Muscle layer of duodenum (tissue), 2 donors: ENCODE data around the gene SMIM38.

ENCODE experiments used
- H3K27ac ChIP-seq: one replicate; pipeline ENCODE4 v1.7.0; 2013; ENCODE audit warnings: mild to moderate bottlenecking, low read length
- H3K27me3 ChIP-seq: one replicate; pipeline ENCODE4 v1.7.0; 2013; ENCODE audit warnings: low read depth, mild to moderate bottlenecking, control low read depth, low read length
- H3K36me3 ChIP-seq, 2 donors: one replicate each; pipeline ENCODE4 v1.7.0; 2013; ENCODE audit warnings: low read length in 2 of 2, control low read depth in 1 of 2, mild to moderate bottlenecking in 1 of 2; ENCODE audit not compliant: insufficient read depth in 2 of 2, control insufficient read depth in 1 of 2
- H3K4me1 ChIP-seq, 2 donors: one replicate each; pipeline ENCODE4 v1.7.0; 2013; ENCODE audit warnings: low read length in 2 of 2, mild to moderate bottlenecking in 2 of 2, control low read depth in 1 of 2, moderate library complexity in 1 of 2; ENCODE audit not compliant: insufficient read depth in 2 of 2, control insufficient read depth in 1 of 2
- H3K4me3 ChIP-seq, 2 donors: one replicate each; pipeline ENCODE4 v1.7.0; 2013; ENCODE audit warnings: low read length in 2 of 2, low read depth in 1 of 2, mild to moderate bottlenecking in 1 of 2
- H3K9me3 ChIP-seq, 2 donors: one replicate each; pipeline ENCODE4 v1.7.0; 2013; ENCODE audit warnings: low read length in 2 of 2, control low read depth in 1 of 2, mild to moderate bottlenecking in 1 of 2; ENCODE audit not compliant: control insufficient read depth in 1 of 2
- donor health status: healthy.

SMIM38 gene

DNA sequence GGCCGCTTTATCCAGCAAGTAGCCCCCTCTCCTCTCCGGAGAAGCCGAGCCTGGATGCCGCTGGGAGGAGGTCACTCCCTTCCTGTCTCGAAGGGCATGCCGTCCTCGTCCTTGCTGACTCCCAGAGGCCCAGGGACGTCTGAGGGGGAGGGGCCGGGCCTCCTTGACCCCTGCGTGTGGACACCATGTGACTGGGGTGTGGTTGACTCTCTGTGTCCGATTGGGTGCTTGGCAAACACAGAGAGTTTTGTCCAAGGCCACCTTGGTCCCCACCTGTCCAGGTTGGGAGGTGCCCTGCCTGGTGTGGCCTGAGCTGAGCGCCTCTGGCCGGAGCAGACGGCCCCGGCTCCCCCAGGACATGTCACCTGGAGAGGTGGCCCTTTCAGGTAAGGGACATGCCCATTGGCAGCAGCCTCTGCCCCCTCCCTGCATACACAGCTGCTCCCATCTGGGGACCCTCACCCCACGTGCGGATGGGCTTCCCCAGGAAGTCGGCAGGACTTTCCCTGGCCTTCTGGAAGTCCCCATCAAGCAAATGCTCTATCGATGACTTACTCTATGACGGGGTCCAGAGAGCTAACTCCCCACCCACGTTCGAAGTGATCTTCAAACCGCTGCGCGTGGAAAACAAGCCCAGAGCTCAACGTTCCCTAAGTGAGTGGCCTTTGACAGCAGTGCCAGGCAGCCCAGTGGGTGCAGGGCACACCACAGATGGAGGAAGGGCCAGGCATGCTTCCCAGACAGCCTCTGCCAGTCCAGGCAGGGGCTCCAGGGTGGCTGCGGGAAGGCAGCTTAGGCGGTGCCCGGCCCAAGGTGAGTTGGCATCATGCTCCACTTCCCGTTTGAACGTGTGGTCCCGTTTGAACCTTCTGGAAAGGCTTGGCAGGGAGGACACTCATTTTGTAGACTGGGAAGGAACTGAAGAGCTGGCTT, at the start of gene SMIM38:
SMIM38 (plus strand) TSS at position 634 of the 933 bp plus-strand sequence. CDS start 1,912 bp downstream, outside the sequence.
- Histone ChIP-seq H3K4me1 (peaks cover 0 to 20% of the 10 kb centered on the region in 2 donors), H3K4me3 (no peak within 1 kb of the TSS), H3K27ac (no peak within 1 kb of the TSS)

DNA sequence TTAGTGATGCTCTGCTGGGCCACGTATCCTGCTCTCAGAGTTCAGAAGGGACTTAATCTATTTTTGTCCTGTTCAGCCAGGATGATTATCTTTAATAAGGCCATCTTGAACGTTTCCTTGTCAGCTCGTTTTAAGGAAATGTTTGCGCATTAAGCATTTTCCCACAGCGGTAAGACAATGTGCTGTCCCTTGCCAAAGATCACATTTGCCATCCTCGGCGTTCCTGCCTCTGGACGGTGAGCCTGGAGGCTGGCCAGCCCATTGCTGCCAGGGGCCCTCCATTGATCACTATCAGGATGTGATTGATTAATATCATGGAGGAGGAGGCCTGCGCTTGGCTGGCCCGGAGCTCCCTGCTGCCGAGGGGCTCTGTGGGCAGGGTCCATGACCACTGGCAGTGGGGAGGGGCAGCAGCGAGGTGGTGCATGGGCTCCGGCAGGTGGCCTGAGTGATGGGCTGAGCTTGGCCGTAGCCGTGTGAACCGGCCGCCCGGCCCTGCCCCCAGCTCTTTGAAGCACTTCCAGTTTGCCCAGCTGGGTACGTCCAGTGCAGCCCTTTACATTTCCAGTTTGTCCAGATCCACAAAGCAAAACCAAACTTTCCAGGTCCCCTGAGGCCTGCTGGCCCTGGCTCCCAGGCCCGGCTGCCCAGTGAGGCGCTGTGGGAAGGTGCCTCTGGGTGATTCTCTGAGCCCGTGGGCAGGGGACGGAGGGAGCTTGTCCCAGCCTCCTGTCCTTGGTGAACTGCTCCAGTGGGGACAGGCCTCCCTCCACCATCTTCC, 49.5 kb upstream of the SMIM38 start:
- Histone ChIP-seq H3K27ac (no peak overlapping the region), H3K9me3 (peaks cover 0 to 4% of the 10 kb centered on the region in 2 donors), H3K36me3 (peaks cover 4% of the 10 kb centered on the region in 2 donors), H3K4me3 (no peak overlapping the region), H3K4me1 (peaks cover 0 to 6% of the 10 kb centered on the region in 2 donors), H3K27me3 (no peaks in the 10 kb centered on the region)

More for the DNA sequence above, at the start of gene SMIM38:
- H3K9me3 ChIP-seq: no peaks in the 10 kb centered on the region
- no peaks in the 10 kb centered on the region for H3K36me3 ChIP-seq
- no peaks in the 10 kb centered on the region for H3K27me3 ChIP-seq

DNA sequence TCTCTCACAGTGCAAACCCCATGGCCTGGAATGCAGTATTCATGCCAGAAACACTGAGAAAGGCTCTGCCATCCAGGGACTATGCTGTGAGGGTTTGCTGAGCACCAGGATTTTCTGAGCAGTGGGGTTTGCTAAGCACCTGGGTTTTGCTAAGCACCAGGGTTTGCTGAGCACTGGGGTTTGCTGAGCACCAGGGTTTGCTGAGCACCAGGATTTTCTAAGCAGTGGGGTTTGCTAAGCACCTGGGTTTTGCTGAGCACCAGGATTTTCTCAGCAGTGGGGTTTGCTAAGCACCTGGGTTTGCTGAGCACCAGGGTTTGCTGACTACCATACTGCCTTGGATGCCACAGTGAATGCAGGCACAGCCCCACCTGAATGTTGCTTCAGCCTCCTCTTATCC, 48.3 kb upstream of the SMIM38 start:
- Histone ChIP-seq H3K9me3 (peaks cover 0 to 4% of the 10 kb centered on the region in 2 donors), H3K27me3 (no peaks in the 10 kb centered on the region), H3K4me1 (no peaks in the 10 kb centered on the region), H3K27ac (no peak overlapping the region), H3K36me3 (peaks cover 4% of the 10 kb centered on the region in 2 donors), H3K4me3 (no peak overlapping the region)

DNA sequence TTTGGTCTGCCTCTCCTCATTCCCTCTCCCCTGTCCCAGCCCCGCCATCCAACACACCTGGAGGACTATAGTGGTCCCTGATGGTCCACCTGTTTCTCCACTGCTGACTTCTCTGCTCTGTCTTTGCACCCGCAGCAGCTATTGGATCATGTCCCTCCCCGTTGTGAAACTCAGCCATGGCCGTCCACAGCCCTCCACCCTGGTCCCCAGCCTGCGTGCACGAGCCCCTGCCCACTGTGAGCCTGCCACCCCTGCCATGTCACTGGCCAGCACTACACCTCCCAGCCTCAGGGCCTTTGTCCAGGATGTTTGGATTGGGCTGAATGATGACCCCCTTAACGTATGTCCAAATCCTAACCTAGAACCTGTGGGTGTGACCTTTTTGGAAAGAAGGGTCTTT, 47.7 kb upstream of the SMIM38 start:
- H3K4me3 ChIP-seq: no peak overlapping the region
- H3K4me1 ChIP-seq: no peaks in the 10 kb centered on the region
- H3K36me3 ChIP-seq: peaks cover 4% of the 10 kb centered on the region in 2 donors
- H3K27me3 ChIP-seq: no peaks in the 10 kb centered on the region
- no peak overlapping the region for H3K27ac ChIP-seq
- H3K9me3 ChIP-seq: peaks cover 0 to 4% of the 10 kb centered on the region in 2 donors

DNA sequence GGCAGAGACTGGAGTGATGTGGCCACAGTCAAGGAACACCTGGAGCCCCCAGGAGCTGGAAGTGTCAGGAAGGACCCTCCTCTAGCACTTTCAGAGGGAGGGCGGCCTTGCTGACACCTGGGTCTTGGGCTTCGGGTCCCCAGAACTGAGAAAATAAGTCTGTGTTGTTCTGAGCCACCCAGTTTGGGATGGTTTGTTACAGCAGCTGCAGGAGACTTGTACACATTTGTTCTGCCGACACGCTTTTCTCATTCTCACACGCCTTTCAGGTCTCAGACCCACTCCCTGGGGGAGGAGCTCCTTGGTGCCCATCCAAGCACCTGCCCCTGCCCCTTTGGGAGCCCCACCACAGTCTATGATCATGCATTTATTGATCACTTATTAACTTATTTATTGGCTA, 47.2 kb upstream of the SMIM38 start:
- H3K27me3 ChIP-seq: no peaks in the 10 kb centered on the region
- H3K27ac ChIP-seq: no peak overlapping the region
- H3K9me3 ChIP-seq: peaks cover 0 to 4% of the 10 kb centered on the region in 2 donors
- no peaks in the 10 kb centered on the region for H3K4me1 ChIP-seq
- H3K36me3 ChIP-seq: peaks cover 4% of the 10 kb centered on the region in 2 donors
- no peak overlapping the region for H3K4me3 ChIP-seq

DNA sequence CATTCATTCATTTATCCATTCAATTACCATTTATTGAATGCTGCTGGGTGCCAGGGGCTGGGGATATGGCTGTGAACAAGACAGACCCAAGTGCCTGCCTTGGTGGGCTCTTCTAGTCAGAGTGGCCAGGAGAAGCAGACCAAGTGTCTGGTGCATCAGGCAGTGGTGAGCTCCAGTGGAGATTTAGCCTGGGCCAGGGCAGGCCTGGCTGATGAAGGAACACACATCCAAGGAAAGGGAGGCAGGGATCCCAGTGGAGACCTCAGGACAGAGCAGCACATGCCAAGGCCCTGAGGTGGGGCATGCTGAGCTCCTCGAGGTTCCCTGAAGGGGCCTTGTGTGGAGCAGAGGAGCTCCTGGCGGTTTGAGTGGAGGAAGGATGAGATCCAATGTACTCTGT, 46.6 kb upstream of the SMIM38 start:
- Histone ChIP-seq H3K4me3 (no peak overlapping the region), H3K36me3 (peaks cover 4% of the 10 kb centered on the region in 2 donors), H3K27me3 (no peaks in the 10 kb centered on the region), H3K9me3 (peaks cover 0 to 4% of the 10 kb centered on the region in 2 donors), H3K27ac (no peak overlapping the region), H3K4me1 (no peaks in the 10 kb centered on the region)

DNA sequence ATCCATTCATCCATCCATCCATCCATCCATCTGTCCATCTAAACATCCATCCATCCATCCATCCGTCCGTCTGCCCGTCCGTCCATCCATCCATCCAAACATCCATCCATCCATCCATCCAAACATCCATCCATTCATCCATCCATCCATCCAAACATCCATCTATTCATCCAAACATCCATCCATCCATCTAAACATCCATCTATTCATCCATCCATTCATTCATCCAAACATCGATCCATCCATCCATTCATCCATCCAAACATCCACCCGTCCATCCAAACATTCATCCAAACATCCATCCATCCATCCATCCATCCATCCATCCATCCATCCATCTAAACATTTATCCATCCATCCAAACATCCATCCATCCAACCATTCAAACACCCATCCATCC, 45.3 kb upstream of the SMIM38 start:
- Histone ChIP-seq H3K9me3 (peaks cover 0 to 4% of the 10 kb centered on the region in 2 donors), H3K4me3 (no peak overlapping the region), H3K27me3 (no peaks in the 10 kb centered on the region), H3K4me1 (no peaks in the 10 kb centered on the region), H3K36me3 (peaks cover 4% of the 10 kb centered on the region in 2 donors), H3K27ac (no peak overlapping the region)

DNA sequence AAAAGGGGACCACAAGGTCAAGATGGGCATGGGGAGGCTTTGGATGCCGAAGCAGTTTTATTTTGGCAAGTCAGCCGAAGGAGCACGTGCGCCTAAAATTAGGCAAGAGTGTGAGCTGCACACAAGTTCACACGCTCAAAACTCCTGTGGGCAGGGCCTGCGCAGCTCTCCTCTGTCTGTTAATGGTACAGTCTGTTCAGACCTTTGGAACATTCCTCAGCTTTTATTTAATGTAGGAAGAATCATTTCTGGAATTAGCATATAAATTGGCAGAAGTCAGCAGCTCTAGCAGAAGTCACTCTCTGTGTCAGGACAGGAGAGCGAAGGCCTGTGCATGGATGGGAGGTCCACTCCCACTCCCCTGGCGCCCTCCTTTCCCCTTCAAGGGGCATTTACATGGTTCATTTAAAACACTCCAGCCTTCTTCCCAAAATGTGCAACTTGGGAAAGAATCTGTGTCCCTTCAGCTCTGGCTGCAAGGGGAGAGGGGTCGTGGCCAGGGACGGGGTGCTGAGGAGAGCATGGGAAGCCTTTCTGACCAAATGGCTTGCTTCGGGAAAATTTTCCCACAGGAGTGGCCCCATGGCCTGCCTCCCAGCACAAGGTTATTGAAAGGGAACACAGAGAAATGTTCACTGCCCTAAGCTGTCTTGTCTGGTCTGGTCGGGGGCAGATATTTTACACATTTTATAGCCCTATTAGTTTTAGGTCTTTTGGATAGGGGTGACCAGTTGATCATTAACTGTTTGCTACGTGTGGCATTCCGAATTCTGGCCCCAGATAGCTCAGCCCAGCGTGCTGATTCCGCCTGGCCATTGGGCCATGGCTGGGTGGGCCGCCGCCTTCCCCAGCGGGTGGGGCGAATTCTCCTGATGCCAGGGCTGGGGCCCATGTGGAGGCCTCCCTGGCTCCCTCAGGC, 43.9 kb upstream of the SMIM38 start:
- Histone ChIP-seq H3K4me3 (no peak overlapping the region), H3K4me1 (no peaks in the 10 kb centered on the region), H3K36me3 (peaks cover 4% of the 10 kb centered on the region in 2 donors), H3K27me3 (no peaks in the 10 kb centered on the region), H3K9me3 (peaks cover 0 to 4% of the 10 kb centered on the region in 2 donors), H3K27ac (no peak overlapping the region)

DNA sequence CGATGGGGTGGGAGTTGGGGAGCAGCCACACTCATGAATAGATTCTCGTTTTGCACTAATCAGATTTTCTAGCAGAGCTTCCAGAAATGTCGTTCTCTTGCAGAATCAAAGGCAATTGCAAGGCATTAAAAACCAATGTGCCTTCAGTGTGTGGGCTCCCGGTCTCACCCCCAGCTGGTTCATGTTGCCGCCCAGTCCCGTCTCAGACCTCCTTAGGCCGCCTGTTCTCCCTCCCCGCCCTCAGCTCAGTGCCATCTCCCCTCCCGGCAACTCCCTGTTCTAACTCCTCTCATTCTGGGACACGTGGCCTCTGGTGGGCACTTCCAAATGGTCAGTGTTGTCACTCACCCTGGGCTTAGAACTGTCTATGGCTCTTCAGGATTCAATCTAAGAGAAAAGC, 42.5 kb upstream of the SMIM38 start:
- Histone ChIP-seq H3K27me3 (no peaks in the 10 kb centered on the region), H3K9me3 (no peaks in the 10 kb centered on the region), H3K4me1 (no peaks in the 10 kb centered on the region), H3K27ac (no peak overlapping the region), H3K36me3 (peaks cover 2 to 3% of the 10 kb centered on the region in 2 donors), H3K4me3 (no peak overlapping the region)

DNA sequence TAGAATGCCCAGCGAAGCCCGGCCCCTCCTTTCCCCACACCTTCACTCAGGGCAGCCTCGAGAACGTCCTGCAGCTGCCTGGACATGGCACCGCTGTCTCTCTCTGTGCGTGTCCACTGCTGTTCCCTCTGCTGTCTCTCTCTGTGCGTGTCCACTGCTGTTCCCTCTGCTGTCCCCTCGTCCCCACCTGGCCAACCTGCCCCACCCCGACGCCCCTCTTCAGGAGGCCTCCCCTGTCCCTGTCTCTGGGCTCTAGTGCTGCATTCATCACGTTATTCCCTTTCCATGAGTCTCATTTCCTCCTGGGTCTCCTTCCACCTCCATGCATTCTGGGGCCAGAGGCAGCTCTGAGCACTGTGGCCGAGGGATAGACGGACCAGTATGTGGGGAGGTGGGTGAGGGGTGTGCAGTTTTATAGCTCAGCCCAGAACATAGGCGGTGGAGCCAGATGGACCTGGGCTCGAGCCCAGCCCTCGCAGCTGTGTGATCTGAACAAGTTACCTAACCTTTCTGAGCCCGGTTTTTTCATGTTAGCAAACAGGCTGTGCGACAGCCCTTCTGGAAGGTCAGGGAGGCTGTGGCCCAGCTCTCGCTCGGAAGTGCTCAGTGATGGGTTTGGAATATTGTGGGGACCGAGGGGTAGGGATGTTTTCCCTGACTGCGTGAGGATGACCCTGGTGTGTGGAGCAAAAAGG, 41.9 kb upstream of the SMIM38 start:
- Histone ChIP-seq H3K4me3 (no peak overlapping the region), H3K36me3 (no peaks in the 10 kb centered on the region), H3K4me1 (no peaks in the 10 kb centered on the region), H3K9me3 (no peaks in the 10 kb centered on the region), H3K27me3 (no peaks in the 10 kb centered on the region), H3K27ac (no peak overlapping the region)
